NCI-H1436 treated with DMSO at 0.1 percent for 48 hours (cell line): Measurements from ENCODE around the gene PDE2A.

ENCODE experiments used
- DNase-seq: peaks from one replicate; lab custom pipeline; 2025; lab: John Stamatoyannopoulos, UW

Gene PDE2A

DNA sequence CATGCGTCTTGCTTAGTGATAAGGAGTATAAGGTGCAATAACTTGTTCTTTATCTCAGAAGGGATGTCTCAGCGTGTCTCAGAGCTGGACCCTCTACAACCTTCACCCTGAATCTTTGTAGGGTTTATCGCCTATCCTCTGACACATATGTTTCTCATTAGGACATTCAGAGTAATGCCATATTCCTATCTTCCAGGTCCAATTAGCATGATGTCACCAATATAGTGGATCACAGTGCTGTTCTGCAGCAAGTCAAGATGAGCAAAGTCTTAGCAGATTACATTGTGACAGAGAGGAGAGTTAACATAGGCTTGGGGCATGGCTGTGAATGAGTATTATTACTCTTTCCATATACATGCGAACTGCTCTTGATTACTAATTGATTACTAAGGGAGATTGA lies 129.6 kb downstream of the PDE2A start:
- no peak for DNase-seq

DNA sequence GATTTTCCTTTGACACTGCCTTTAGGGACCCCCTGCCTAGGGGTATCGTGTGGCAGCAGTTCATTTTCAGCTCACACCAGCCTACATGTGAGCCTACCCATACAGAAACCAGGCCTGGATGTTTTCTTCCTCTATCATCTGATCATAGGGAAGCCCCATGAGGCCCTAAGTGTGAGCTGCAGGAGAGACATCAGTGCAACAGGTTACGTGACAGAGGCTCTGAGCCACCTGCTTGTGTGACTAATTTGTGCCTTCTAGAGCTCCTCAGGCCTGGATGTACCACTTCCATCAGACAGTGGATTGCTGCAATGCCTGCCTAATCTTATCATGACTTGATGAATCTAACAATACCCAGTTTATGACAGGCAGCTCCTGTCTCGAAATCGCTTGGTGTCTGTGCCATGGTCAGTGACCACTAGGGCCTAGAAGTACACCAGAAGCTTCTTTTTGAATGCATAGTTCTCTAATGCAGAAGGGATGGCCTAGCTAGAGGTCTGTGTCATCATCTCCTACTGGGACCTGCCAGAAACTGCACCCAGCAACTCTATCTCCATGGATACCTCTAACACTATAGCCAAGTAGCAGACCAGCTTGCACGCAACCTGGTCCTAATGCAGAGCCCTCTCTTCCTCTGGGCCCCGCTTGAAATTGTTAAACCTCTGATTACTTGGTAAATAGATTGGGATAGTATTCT lies 130.2 kb downstream of the PDE2A start:
- no peak for DNase-seq

DNA sequence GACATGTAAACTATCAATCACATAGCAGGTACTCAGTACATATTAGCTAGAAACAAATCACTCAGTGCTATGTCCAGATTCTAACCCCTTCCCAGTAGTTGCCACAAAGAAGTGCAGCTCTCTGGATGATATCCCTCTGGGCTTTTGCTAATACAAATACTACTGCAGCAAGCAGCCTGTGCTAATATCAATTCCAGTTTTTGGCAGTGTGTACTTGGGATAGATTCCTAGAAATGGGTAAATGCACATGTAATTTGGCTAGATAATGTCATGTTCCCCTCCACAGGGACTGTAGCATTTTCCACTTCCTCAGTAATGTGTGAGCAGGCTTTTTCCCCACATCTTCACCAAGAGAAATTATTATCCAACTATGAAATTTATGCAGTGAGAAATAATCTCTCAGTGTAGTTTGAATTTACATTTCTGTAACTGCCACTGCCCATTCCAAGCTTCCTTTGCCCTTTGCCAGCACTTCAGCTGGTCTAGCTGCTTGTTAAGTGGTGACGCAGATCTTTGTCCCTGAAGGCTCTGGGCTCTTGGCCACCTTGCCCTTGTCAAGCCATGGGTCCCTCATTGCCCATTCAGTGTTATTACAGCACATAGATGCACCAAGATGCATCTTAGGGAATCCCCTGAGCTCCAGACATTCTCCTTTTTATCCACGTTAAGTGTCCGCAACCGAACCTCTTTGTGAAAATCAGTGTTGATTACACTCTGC lies 132.8 kb downstream of the PDE2A start:
- no peak for DNase-seq

DNA sequence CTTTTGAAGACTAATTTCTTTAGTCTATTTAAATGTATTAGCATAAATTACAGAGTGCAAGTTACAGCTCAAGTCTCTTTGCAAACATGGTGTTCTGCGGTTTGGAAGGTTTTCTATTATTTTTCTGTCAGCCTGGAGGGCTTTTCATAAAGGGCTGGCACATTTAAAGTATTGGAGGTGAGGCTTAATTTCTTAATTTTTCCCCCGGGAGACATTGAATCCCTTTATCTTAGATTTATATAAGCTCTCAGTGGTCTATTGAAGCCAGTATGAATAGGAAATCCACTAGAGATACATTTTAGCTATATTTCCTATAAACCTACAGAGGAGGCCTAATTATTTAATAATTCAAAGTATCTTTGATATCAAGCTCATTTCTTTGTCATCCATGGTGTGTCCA lies 137.2 kb downstream of the PDE2A start:
- DNase-seq = no peak

DNA sequence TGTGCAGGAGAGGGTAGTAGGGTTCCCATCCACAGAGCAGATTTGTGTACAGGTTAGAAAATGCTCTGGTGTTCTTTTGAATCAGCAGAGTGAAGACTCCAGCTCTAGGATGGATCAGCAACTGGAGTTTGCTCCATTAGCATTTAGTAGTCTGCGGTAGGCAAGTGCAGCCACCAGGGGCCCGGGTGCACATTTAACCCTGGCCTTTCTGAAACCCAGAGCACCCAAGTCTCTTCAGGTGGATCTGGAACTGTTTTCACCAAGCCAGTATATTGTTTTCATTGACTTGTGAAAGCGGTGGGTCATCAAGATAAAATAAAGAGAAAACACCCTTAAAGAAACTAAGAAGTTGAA lies 139.1 kb downstream of the PDE2A start:
- DNase-seq = no peak

DNA sequence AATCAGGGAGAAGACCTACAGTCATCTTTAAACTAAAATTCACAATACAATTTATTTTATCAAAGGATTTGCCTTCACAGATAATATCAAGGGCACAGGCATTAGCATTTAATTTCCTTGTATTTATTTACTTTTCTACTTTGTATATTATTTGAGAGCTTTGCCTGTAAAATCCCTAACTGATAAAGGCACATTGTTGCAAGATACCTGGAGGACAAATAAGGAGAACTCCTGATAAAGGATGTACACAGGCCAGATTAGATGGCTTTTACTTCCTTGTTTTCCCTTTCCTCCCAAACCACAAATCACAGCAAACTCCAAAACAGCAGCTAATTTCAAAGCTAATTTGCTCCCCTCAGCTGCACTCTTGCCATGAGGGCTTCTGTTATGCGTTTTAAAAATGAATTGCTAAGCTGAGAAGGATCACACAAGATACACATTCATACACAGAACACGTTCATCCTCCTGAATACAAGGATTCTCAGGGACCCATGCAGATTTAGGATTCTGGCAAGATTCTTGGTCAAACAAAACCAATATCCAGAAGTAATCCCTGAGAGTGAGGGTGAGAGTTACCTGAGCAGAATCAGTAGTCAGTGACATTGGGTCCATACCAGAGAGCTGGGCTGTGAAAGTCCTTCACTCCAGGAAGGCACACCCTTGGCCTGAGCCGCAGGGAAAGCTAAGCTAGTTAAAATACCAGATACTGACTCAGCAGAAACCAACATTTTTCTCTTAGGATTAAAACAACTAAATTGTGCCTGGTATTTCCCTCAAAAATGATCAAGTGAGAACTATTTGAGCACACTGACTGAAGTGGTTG lies 139.6 kb downstream of the PDE2A start:
- DNase-seq = no peak

DNA sequence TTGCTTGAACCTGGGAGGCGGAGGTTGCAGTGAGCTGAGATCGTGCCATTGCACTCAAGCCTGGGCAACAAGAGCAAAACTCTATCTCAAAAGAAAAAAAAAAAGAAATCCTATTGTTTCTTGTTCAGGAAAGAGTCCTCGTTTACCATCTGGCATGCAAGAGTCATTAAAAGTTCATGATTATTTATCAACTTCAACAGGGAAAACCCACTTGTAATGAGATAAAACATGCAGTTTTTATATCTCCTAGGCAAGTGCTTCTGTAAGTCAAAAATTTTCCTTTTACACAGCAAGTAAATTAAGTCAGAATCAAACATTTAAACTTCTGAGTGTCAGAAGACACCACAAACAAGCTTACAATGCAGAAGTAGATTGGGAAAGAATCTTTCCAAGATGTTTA lies 145.2 kb downstream of the PDE2A start:
- DNase-seq = no peak

DNA sequence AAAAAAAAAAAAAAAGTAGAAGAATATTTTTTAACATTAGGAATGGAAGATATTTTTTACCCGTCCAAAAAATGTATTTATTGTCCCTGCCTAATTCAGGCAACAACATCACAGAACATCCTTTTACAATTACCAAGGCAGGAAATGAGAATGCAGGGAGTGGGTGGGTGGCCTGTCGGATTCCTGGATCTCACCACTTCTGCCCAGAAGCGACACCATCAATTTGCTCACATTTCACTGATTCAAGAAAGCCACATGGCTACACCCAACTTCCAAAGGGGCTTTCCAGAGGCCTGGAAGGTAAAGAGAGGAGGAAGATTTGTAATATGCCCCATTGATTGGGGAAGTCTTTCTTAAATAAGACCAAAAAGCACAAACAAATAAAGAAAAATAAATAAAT lies 146.1 kb downstream of the PDE2A start:
- no peak for DNase-seq
